Erythroblast (primary cell): ENCODE results near the gene ADARB1.

Experiments
- DNase-seq, 2 experiments: peaks; one replicate each; lab custom pipeline; 2025; lab: John Stamatoyannopoulos, UW
- GATA1 ChIP-seq: IDR thresholded peaks from 2 replicates; pipeline ENCODE4 v1.6.1; 2011; ENCODE audit warnings: low read depth, mild to moderate bottlenecking, control low read depth, low read length, moderate library complexity
- POLR2A ChIP-seq: IDR thresholded peaks from 2 replicates; pipeline ENCODE4 v1.6.1; 2011; ENCODE audit warnings: mild to moderate bottlenecking, low read length

ADARB1 gene

GRCh38 chr21:45071874-45072737 is 2.3 kb upstream of the ADARB1 start:
- TF ChIP-seq POLR2A, result no peak
- no peak for TF ChIP-seq GATA1
- DNase-seq, result no peak

GRCh38 chr21:45072738-45073300 is 1.6 kb upstream of the ADARB1 start:
- TF ChIP-seq GATA1, result no peak
- no peak for TF ChIP-seq POLR2A
- no peak for DNase-seq

GRCh38 chr21:45073301-45074047 is 906 bp upstream of the ADARB1 start:
- DNase-seq, result peak; percentile 63 to 74
- TF ChIP-seq GATA1 (no peak), POLR2A (peak; percentile 75)

GRCh38 chr21:45074818-45075595 is 627 bp downstream of the ADARB1 start:
- peak; percentile 58 to 59 for DNase-seq
- TF ChIP-seq POLR2A (no peak), GATA1 (no peak)

- no peak for DNase-seq
- no peak for TF ChIP-seq GATA1
- no peak for TF ChIP-seq POLR2A
Measured at GRCh38 chr21:45075596-45076244, 1.3 kb downstream of the ADARB1 start.

GRCh38 chr21:45076245-45076711 is 1.9 kb downstream of the ADARB1 start:
- TF ChIP-seq POLR2A, result no peak
- TF ChIP-seq GATA1, result no peak
- DNase-seq, result peak; percentile 28 to 31

GRCh38 chr21:45078371-45078770 is 4.0 kb downstream of the ADARB1 start:
- TF ChIP-seq GATA1, result no peak
- no peak for TF ChIP-seq POLR2A
- no peak for DNase-seq

- no peak for TF ChIP-seq GATA1
- TF ChIP-seq POLR2A, result no peak
- DNase-seq, result no peak
Measured at GRCh38 chr21:45078877-45079281, 4.5 kb downstream of the ADARB1 start.

- TF ChIP-seq GATA1 (no peak), POLR2A (no peak)
Measured at GRCh38 chr21:45079351-45079750, 5.0 kb downstream of the ADARB1 start.

GRCh38 chr21:45080232-45080631 is 5.9 kb downstream of the ADARB1 start:
- no peak for DNase-seq
- no peak for TF ChIP-seq GATA1
- no peak for TF ChIP-seq POLR2A

More at GRCh38 chr21:45079351-45079750, 5.0 kb downstream of the ADARB1 start:
- no peak for DNase-seq

GRCh38 chr21:45080639-45081414 is 6.4 kb downstream of the ADARB1 start:
- DNase-seq, result no peak
- TF ChIP-seq POLR2A, result no peak
- no peak for TF ChIP-seq GATA1

GRCh38 chr21:45081636-45082035 is 7.3 kb downstream of the ADARB1 start:
- no peak for TF ChIP-seq POLR2A
- no peak for TF ChIP-seq GATA1
- DNase-seq, result no peak

GRCh38 chr21:45082736-45083135 is 8.4 kb downstream of the ADARB1 start:
- no peak for DNase-seq
- no peak for TF ChIP-seq POLR2A
- TF ChIP-seq GATA1, result no peak
